ENCODE data around the gene COL27A1.
"Not testable (repeated sequence)": the region's sequence is repeated elsewhere in the genome, so short reads cannot be mapped to it uniquely, and the experiment has no call there.

The COL27A1 gene

GRCh38 chr9:114181607-114182409 lies 26.5 kb downstream of the COL27A1 start:
- DNase-seq (ENCODE audit: low read depth in 1 of 2, low spot score in 1 of 2) = no peak

DNA sequence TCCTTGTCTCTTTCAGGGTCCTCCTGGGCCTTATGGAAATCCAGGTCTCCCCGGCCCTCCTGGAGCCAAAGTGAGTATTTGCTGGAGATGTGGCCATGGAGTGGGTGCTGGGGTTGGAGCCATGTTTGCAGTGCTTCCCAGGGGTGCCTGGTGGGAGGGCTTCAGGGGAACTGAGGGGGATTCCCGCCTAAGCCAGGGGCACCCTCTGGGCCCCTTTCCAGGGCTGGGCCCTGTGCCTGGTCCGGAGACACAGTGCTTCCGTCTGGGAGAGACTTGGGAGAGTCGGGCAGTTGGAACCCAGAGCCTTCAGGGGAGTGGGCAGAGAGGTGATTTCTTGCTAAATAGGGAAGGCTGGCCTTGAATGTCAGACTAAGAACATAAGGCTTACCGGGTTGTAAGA lies 27.7 kb downstream of the COL27A1 start:
- no peak for DNase-seq (ENCODE audit: low read depth in 1 of 2, low spot score in 1 of 2)

- DNase-seq (ENCODE audit: low read depth in 1 of 2, low spot score in 1 of 2) = no peak
Measured at GRCh38 chr9:114184071-114184470, 28.7 kb downstream of the COL27A1 start.

- no peak for DNase-seq (ENCODE audit: low read depth in 1 of 2, low spot score in 1 of 2)
Measured at GRCh38 chr9:114184866-114185265, 29.5 kb downstream of the COL27A1 start.

- DNase-seq (ENCODE audit: low read depth in 1 of 2, low spot score in 1 of 2) = no peak
Measured at GRCh38 chr9:114185570-114186490, 30.5 kb downstream of the COL27A1 start.

GRCh38 chr9:114186605-114187289 lies 31.4 kb downstream of the COL27A1 start:
- no peak for DNase-seq (ENCODE audit: low read depth in 1 of 2, low spot score in 1 of 2)

- DNase-seq (ENCODE audit: low read depth in 1 of 2, low spot score in 1 of 2) = no peak
Measured at GRCh38 chr9:114187827-114188226, 32.5 kb downstream of the COL27A1 start.

DNA sequence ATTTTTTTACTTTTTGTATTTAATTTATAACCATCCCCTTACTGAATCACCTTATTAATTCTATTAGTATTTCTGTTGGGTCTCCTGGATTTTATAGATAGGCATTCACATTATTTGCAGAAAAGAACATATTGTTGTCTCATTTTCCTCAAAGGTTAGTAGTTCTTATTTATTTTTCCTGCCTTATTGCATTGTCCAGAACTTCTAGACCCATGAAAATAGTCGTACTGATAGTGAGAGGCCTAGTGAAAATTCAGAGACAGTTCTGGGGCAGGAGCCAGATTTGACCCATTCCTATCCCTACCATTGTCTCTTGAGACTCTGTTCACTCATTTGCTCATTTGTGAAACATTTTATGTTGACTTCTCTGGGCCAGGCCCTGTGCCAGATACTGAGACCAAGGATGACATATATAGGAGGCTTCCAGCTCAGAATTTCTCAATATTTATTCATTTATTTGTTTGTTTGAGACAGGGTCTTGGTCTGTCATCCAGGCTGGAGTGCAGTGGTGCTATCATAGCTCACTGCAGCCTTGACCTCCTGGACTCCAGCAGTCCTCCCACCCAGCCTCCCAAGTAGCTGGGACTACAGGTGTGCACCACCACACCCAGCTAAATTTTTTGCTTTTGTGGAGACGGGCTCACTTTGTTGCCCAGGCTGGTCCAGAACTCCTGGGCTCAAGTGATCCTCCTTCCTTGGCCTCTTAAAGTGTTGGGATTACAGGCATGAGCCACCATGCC lies 34.7 kb downstream of the COL27A1 start:
- no peak for DNase-seq (ENCODE audit: low read depth in 1 of 2, low spot score in 1 of 2)

- DNase-seq (ENCODE audit: low read depth in 1 of 2, low spot score in 1 of 2) = no peak
Measured at GRCh38 chr9:114190563-114190905, 35.2 kb downstream of the COL27A1 start.

- DNase-seq (ENCODE audit: low read depth in 1 of 2, low spot score in 1 of 2) = not testable (repeated sequence)
Measured at GRCh38 chr9:114191402-114191801, 36.1 kb downstream of the COL27A1 start.

- no peak for DNase-seq (ENCODE audit: low read depth in 1 of 2, low spot score in 1 of 2)
Measured at GRCh38 chr9:114192539-114192938, 37.2 kb downstream of the COL27A1 start.

GRCh38 chr9:114193090-114193489 lies 37.8 kb downstream of the COL27A1 start:
- DNase-seq (ENCODE audit: low read depth in 1 of 2, low spot score in 1 of 2) = no peak

GRCh38 chr9:114196117-114196516 lies 40.8 kb downstream of the COL27A1 start:
- no peak for DNase-seq (ENCODE audit: low read depth in 1 of 2, low spot score in 1 of 2)

DNA sequence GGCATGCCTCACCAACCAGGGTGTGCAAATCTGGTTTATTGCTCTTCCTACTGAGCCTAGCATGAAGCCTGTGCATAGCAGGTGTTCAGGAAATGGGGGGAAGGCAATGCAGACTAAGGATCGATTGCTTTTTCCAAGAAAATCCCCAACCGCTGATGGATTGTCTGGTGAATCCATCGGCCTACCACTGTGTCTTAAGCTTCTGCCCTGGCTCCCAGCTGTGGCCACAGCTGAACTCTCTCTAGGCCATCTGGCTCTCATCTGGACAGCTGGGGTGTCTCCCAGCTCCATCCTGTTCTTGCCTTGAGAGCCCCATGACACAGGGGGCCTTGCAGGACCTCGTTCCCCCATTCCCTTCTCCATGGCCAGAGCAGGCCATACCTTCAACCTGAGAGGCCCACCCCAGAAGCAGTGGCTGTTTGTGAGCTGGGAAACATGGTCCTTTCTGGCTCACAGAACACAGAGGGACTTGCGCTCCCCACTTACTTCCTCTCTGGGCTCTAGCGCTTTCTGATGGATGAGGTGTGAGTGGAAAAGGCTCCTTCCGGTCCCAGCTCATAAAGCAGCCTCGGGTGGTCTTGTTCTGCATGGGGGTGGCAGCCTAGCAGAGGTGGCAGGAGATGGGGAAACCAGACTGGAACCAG lies 41.8 kb downstream of the COL27A1 start:
- no peak for DNase-seq (ENCODE audit: low read depth in 1 of 2, low spot score in 1 of 2)

- DNase-seq (ENCODE audit: low read depth in 1 of 2, low spot score in 1 of 2) = no peak
Measured at GRCh38 chr9:114198249-114199040, 43.1 kb downstream of the COL27A1 start.

DNA sequence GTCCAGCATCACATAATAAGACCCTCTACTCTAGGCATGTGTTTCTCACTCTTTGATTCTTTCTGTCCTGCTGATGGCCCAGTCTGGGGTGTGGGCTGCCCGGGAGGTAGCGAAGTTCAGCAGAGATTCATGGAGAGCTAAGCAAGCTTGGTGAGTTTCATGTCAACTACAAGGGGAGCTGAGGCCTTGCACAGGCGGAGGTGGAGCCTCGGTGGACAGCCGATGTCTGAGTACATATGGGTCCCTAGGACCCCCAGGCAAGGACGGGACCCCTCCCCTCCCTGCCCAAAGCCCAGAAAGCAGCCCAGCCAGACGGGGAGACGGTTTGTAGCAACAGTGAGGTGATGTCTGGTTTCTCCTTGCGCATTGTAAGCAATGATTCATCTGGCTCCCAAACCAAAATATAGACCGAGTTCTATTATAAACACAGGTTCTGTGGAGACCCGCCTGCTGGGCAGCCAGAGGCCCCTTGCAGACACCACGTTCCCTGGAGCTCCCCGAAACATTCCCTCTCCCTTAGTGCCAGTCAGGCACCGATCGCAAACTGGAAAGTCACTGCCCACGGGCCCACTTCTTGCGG lies 45.5 kb downstream of the COL27A1 start:
- no peak for DNase-seq (ENCODE audit: low read depth in 1 of 2, low spot score in 1 of 2)

- no peak for DNase-seq (ENCODE audit: low read depth in 1 of 2, low spot score in 1 of 2)
Measured at GRCh38 chr9:114202396-114202795, 47.1 kb downstream of the COL27A1 start.

DNA sequence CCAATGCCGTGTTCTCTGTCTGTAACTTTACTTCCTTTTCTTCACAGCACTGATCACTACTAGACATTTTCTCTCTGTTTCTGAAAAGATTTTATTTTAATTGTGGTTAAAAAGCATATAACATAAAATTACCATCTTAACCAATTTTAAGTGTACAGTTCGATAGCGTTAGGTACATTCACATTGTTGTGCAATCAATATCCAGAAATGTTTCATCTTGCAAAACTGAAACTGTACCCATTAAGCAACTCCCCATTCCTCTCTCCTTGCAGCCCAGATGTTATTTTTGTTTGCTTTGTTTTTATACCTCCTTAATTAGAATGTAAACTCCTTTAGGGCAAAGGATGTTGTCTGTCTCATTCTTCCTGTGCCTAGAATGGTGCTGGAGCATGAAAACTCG lies 47.5 kb downstream of the COL27A1 start:
- DNase-seq (ENCODE audit: low read depth in 1 of 2, low spot score in 1 of 2) = no peak

DNA sequence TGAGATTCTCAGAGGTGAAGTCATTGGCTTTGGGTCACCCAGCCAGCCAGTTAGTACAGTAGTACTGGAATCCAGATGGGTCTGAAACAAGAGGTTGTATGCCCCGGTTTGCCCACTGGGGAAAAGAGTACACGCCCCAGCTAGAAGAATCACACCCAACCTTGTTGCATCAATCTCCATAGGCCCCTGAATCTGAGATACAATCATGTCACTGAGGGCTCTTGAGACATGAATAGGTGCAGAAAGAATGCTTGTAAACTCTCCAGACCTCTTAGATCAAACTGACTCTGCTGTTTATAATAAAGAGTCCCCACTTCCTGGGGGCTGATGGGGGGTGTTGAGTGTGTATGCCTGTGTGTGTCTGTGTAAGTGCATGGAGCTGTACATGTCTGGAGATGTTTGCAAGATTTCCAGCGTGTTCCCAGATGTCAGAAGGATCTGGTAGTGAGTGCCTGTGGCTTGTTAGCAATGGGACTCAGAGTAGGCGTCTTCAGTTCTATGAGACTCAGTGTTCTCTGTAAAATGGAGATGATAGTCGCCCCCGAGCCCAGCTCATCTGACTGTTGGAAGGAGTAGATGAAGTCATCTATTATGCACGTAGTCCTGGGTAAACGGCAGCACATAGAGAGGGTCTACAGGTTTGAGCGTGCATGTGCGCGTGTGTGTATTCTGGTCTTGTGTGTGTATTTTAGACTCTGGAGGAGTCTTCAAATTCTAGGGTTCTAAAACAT lies 48.2 kb downstream of the COL27A1 start:
- no peak for DNase-seq (ENCODE audit: low read depth in 1 of 2, low spot score in 1 of 2)

Data from stimulated activated CD4-positive, alpha-beta T cell treated with anti-CD3 and anti-CD28 coated beads, Interleukin-15, amount 100 ng/mL, for 1 hour (primary cell).